ENCODE measurements around the gene C3. TPM values are rescaled to one million over a fixed set of nuclear protein-coding genes. Genes with fewer than 3 reads are reported as not detected.

Gene C3
- total RNA-seq, 1 donor from 2014 or later, result 8.2 TPM

DNA sequence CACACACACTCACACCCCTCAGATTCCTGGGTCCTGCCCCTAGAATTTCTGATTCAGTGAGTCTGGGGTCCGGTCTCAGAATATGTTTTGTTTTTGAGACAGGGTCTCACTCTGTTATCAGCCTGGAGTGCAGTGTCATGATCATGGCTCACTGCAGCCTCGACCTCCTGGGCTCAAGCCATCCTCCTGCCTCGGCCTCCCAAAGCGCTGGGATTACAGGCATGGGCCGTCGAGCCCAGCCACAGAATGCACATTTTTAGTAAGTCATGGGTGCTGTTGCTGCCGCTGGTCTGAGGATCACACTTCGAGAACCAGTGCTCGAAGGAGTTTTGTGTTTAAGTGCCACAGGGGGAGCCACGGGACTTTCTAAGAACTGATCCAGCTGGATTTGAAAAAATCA lies 28.4 kb downstream of the C3 start:
- Mint-ChIP-seq H3K9me3 (peaks cover 5% of the 10 kb centered on the region), H3K27ac (no peak overlapping the region), H3K27me3 (no peaks in the 10 kb centered on the region), H3K4me3 (no peak overlapping the region), H3K36me3 (no peaks in the 10 kb centered on the region), H3K4me1 (ENCODE audit: unreplicated experiment) (no peaks in the 10 kb centered on the region)
- no peak for TF ChIP-seq CTCF (conservative IDR thresholded peaks at IDR 0.05)
- DNase-seq (ENCODE audit: extremely low spot score, unreplicated experiment), result no peak

- no peaks in the 10 kb centered on the region for H3K4me1 Mint-ChIP-seq (ENCODE audit: unreplicated experiment)
- peaks cover 5% of the 10 kb centered on the region for H3K9me3 Mint-ChIP-seq
- H3K27ac Mint-ChIP-seq, result no peak overlapping the region
- no peak overlapping the region for H3K4me3 Mint-ChIP-seq
- TF ChIP-seq CTCF (conservative IDR thresholded peaks at IDR 0.05), result no peak
- no peaks in the 10 kb centered on the region for H3K36me3 Mint-ChIP-seq
- H3K27me3 Mint-ChIP-seq, result no peaks in the 10 kb centered on the region
- DNase-seq (ENCODE audit: extremely low spot score, unreplicated experiment), result no peak
Observed at GRCh38 chr19:6691342-6691741, 29.1 kb downstream of the C3 start.

- no peak for TF ChIP-seq CTCF (conservative IDR thresholded peaks at IDR 0.05)
- Mint-ChIP-seq H3K27ac (no peak overlapping the region), H3K4me1 (ENCODE audit: unreplicated experiment) (no peaks in the 10 kb centered on the region), H3K36me3 (no peaks in the 10 kb centered on the region), H3K9me3 (peaks cover 5% of the 10 kb centered on the region), H3K4me3 (no peak overlapping the region), H3K27me3 (peaks cover 4% of the 10 kb centered on the region)
- DNase-seq (ENCODE audit: extremely low spot score, unreplicated experiment), result no peak
Observed at GRCh38 chr19:6690160-6690885, 30.1 kb downstream of the C3 start.

DNA sequence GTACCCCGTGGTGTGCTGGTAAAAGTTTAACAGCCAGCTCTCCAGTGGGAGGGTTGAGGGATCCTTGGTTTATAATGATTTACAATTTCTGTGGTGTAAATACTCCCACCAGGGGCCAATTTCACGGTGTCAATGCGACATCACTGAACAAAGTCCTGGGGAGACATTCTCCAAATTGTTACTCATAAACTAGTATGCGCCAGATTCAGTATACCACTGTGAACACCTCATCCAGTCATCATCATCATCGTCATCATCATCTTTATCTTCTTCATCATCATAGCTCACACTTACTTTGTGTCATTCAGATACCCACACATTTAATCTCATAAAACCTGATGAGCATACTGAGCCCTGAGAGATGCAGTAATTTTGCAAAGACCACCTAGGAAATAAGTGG lies 33.3 kb downstream of the C3 start:
- Mint-ChIP-seq H3K4me3 (no peak overlapping the region), H3K36me3 (no peaks in the 10 kb centered on the region), H3K27me3 (peaks cover 17% of the 10 kb centered on the region), H3K4me1 (ENCODE audit: unreplicated experiment) (no peaks in the 10 kb centered on the region), H3K27ac (no peak overlapping the region), H3K9me3 (peaks cover 5% of the 10 kb centered on the region)
- TF ChIP-seq CTCF (conservative IDR thresholded peaks at IDR 0.05), result no peak
- DNase-seq (ENCODE audit: extremely low spot score, unreplicated experiment), result no peak

- TF ChIP-seq CTCF (conservative IDR thresholded peaks at IDR 0.05), result no peak
- H3K9me3 Mint-ChIP-seq, result peaks cover 5% of the 10 kb centered on the region
- H3K4me1 Mint-ChIP-seq (ENCODE audit: unreplicated experiment), result no peaks in the 10 kb centered on the region
- DNase-seq (ENCODE audit: extremely low spot score, unreplicated experiment), result no peak
- no peak overlapping the region for H3K4me3 Mint-ChIP-seq
- H3K27ac Mint-ChIP-seq, result no peak overlapping the region
- H3K27me3 Mint-ChIP-seq, result peaks cover 18% of the 10 kb centered on the region
- H3K36me3 Mint-ChIP-seq, result no peaks in the 10 kb centered on the region
Observed at GRCh38 chr19:6686628-6686975, 33.8 kb downstream of the C3 start.

Data from type B pancreatic cell (in vitro differentiated cells).